Measurements from ENCODE around the gene PDE4D.
"Not testable (repeated sequence)": the region's sequence is repeated elsewhere in the genome, so short reads cannot be mapped to it uniquely, and the experiment has no call there.

PDE4D gene

DNA sequence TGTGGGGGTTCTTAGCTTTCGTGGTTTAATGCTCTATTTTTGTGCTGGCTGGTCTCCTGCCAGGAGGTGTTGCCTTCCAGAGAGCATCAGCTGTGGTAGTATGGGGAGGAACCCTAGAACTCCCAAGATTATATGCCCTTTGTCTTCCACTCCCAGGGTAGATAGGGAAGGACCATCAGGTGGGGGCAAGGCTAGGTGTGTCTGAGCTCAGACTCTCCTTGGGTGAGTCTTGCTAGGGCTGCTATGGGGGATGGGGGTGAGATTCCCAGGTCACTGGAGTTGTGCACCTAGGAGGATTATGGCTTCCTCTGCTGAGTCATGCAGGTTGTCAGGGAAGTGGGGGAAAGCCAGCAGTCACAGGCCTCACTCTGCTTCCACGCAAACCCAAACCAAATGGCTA, 584.8 kb downstream of the PDE4D start:
- not testable (repeated sequence) for DNase-seq

- not testable (repeated sequence) for DNase-seq
These were observed 590.2 kb downstream of the PDE4D start for GRCh38 chr5:59303289-59303716.

DNA sequence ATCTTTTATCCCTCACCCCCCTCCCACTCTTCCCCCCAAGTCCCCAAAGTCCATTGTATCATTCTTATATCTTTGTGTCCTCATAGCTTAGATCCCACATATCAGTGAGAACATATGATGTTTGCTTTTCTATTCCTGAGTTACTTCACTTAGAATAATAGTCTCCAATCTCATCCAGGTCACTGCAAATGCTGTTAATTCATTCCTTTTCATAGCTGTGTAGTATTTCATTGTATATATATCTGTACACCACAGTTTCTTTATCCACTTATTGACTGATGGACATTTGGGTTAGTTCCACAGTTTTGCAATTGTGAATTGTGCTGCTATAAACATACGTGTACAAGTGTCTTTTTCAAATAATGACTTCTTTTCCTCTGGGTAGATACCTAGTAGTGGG, 591.0 kb downstream of the PDE4D start:
- DNase-seq, result not testable (repeated sequence)

- no peak for DNase-seq
These were observed 591.8 kb downstream of the PDE4D start for GRCh38 chr5:59301727-59302126.

DNA sequence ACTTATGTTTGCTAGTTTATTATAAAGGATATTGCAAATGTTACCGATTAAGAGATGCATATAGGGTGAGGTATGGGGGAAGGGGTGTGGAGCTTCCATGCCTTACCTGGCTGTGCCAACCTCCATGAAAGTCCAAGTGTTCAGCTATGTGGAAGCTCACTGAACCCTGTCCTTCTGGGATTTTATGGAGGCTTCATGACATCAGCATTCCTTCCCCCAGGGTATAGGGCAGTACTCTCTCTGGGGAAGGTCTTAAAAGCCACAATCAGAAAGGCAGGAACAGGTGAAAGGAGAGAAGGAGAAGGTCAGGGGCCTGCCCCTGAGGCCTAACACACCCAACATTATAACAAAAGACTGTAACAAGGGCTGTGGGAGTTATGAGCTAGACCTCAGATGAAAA, 592.6 kb downstream of the PDE4D start:
- DNase-seq, result no peak

GRCh38 chr5:59299006-59299405, 594.5 kb downstream of the PDE4D start:
- DNase-seq, result no peak

- DNase-seq, result peak; percentile 4
These were observed 596.9 kb downstream of the PDE4D start for GRCh38 chr5:59296317-59297264.

DNA sequence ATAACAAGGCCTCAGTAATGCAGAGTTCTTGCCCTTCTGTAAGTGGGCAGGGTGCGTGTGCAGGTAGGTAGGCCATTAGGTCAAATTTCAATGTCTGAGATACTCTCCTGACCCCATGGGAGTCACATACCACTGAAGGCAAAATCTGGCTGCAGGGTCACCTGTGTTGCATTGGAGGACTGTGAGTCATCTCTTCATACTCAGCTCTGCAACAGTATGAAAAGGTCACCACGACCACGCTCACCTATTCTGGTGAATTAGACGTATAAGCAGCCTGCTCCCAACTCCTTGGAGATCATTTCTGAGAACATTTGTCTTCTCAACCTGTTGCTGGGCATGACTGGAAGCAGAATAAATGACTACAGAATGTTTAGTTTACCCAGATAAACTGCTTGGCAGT, 599.8 kb downstream of the PDE4D start:
- DNase-seq, result no peak

DNA sequence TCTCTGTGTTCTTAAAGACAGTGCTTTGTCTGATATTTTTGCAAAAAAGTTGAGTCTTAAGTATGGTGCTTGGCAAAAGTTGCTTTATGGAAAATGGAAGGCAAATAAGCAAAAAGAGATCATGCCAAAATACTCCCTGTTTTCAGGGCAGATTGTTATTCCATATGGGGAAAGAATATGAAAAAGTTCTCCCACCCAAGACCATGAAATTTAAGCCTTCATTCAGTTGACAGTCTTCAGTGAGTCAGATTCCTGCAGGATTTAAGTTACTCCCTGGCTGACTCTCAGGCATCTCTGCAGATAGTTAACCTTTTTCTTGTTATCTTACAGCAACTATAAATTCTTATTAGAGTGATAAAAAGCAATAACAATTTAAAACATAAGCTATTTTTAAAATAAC, 601.6 kb downstream of the PDE4D start:
- no peak for DNase-seq

DNA sequence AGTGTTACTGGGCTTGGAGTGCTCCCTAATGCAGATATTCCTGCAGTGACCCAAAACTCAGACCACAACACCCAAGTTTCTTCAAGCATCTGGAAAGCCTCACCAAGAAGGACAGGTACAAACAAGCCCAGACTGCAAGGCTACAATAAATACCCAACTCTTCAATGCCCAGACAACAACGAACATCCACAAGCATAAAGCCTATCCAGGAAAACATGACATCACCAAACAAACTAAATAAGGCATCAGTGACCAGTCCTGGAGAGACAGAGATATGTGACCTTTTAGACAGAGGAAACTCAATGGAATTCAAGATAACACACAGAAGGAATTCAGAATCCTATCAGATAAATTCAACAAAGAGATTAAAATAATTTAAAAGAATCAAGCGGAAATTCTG, 605.6 kb downstream of the PDE4D start:
- DNase-seq, result no peak

- DNase-seq, result no peak
These were observed 606.2 kb downstream of the PDE4D start for GRCh38 chr5:59287361-59287760.

DNA sequence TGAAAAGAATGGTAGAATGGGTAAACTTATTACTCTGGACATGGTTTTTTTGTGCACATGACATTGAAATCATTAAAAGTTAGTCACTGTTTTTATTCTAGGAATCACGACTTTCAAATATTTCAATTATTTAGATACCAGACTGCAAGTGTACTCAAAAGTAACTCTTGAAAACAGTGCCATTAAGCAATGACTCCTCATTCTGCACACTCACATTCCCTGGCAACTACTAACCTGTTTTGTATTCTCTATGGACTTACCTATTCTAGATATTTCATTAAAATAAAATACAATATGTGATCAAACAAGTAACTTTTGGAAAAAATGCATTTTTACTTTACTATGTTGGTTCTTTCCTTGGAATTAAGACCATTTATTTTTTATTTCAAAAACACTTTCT, 607.0 kb downstream of the PDE4D start:
- DNase-seq, result no peak

GRCh38 chr5:59285300-59286016, 608.1 kb downstream of the PDE4D start:
- no peak for DNase-seq

DNA sequence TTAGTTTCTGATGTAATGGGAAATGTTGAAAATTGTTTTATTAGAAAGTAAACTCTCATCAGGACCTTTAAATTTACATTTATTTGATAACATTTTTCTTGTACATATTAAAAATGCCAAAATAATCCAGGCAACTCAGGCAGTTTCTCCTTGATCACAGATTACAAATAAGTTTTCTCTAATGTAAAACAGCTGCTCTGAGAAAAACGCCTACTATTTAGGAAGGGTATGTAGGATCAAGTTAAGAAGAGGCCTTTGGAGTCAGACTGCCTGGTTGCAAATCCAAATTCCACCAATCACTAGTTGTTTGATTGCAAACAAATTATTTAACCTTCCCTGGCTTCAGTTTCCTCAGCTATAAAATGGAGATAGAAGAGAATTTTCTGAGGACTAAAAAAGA, 610.8 kb downstream of the PDE4D start:
- no peak for DNase-seq

GRCh38 chr5:59279979-59280378, 613.5 kb downstream of the PDE4D start:
- DNase-seq, result no peak

- DNase-seq, result no peak
These were observed 616.6 kb downstream of the PDE4D start for GRCh38 chr5:59276917-59277372.

- DNase-seq, result no peak
These were observed 617.2 kb downstream of the PDE4D start for GRCh38 chr5:59276325-59276675.

DNA sequence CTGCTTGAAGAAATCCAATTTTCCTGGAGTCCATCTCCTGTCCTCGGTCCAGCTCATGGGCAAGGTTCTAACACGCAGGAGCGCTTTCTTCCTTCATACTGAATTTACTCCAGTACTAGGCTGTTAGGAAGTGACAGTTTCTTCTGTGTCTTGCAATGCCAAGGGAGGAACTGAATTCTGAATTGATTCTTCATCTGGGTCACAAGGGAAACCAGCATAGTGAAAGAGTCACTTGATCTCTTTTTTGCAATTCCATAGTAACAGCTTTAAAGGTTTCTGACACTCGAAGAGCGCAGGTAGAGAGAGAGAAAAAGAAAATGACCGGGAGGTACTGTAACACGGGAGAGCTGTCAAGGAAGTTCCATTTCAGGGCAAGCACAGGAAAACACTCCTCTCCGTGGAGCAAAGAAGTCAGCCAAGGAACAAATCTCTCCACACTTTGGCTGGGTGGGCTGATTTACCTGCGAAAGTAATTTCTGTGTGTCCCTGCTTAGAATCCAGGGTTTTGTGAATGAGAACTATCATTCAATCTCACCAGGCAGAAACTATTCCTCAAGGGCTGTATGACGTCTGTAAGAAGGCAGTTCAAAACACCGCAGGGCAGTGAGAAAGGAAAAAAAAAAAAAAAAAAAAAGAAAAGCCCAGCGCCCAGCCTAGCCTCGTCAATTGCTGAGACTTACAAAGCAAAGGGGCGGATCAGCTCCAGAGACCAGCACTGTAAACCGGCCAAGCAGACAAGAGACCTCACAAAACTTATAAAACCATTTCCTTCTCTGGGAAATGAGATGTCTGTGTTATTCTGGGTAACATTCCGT, 617.8 kb downstream of the PDE4D start:
- DNase-seq, result peak; percentile 29

DNA sequence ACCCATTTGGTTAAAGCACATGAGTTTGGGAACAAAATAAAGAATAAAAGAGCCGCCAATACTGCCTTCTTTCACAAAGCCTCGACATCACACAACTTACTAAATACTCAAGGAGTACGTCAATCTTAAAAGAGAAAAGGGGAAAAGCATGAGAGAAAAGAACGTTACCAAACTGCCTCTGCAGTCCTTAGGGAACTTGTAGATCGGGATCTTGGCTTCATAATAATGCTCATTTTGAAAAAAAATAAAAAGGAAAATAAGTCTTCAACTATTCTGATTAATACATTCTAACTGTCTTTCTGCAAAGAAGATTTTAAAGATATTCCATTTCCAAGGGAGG, 618.4 kb downstream of the PDE4D start:
- no peak for DNase-seq

- no peak for DNase-seq
These were observed 619.4 kb downstream of the PDE4D start for GRCh38 chr5:59274106-59274636.

DNA sequence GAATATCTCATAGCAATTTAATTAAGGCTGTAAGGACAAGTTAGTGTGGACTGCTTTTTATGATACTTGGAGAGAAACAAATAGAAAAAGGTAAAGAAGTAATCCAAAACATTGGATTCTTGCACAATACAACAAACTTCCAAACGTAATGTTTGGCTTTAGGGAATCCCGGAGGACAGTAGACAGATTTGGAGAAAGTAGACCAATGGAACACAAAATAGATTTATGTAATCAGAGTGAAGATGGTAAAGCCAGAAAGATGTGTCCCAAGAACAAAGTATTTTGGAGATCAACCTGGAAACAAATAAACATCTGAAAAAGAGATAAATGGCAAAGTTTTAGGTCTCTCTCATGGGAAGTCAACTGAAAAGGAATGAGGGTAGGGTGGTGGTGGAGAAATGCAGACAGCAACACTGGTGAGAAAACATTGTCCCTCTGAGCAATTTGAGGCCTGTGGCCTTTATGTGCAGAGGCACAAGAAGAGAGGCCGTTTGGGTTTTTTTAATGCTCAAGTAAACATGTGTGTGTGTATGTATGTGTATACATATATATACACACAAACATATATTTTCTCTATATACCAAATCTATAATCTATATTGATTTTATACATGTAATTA, 620.6 kb downstream of the PDE4D start:
- DNase-seq, result no peak

- DNase-seq, result no peak
These were observed 624.6 kb downstream of the PDE4D start for GRCh38 chr5:59268756-59269415.
